Mesothelial cell of epicardium (in vitro differentiated cells): ENCODE data around the gene TEX2. TPM values are rescaled to one million over a fixed set of nuclear protein-coding genes. Genes with fewer than 3 reads are reported as not detected.
A peak's percentile ranks its signal among the peaks of the same experiment; 100 is the strongest.
"Not testable (repeated sequence)": the region's sequence is repeated elsewhere in the genome, so short reads cannot be mapped to it uniquely, and the experiment has no call there.

ENCODE experiments used
- DNase-seq, 2 experiments: peaks; one replicate each; pipeline ENCODE4 v3.0.0; 2021; ENCODE audit warnings: low spot score in 2 of 2; ENCODE audit not compliant: unreplicated experiment in 2 of 2
- H3K27ac Mint-ChIP-seq: 2 replicates; pipeline ENCODE4 v1.8.0; 2021; ENCODE audit warnings: mixed read lengths
- H3K27me3 Mint-ChIP-seq: 2 replicates; pipeline ENCODE4 v1.8.0; 2021; ENCODE audit warnings: low read depth, mixed read lengths
- H3K36me3 Mint-ChIP-seq: 2 replicates; pipeline ENCODE4 v1.8.0; 2021; ENCODE audit warnings: mixed read lengths
- H3K4me1 Mint-ChIP-seq: 2 replicates; pipeline ENCODE4 v1.8.0; 2021; ENCODE audit warnings: mixed read lengths
- H3K4me3 Mint-ChIP-seq: 2 replicates; pipeline ENCODE4 v1.8.0; 2021; ENCODE audit warnings: mild to moderate bottlenecking, moderate library complexity, mixed read lengths
- H3K9me3 Mint-ChIP-seq: 2 replicates; pipeline ENCODE4 v1.8.0; 2021; ENCODE audit warnings: mixed read lengths
- CTCF ChIP-seq: fragments of 200-600 bp; sonication (generic); IDR thresholded peaks from one replicate; pipeline ENCODE4 v1.5.0; 2021; ENCODE audit warnings: antibody characterized with exemption; ENCODE audit not compliant: unreplicated experiment
- total RNA-seq: library from RNA; stranded (reverse); gene quantifications from 3 replicates; pipeline ENCODE4 v1.2.1, GENCODE V29; 2021

Gene TEX2
- total RNA-seq, 1 donor from 2014 or later = 27.1 TPM

GRCh38 chr17:64244165-64244564 is 18.9 kb downstream of the TEX2 start:
- Mint-ChIP-seq H3K27ac (peak overlapping the region; percentile 92), H3K27me3 (no peaks in the 10 kb centered on the region), H3K4me3 (no peak overlapping the region), H3K36me3 (no peaks in the 10 kb centered on the region), H3K9me3 (no peaks in the 10 kb centered on the region), H3K4me1 (peaks cover 65% of the 10 kb centered on the region)
- no peak for DNase-seq
- TF ChIP-seq CTCF = no peak

DNA sequence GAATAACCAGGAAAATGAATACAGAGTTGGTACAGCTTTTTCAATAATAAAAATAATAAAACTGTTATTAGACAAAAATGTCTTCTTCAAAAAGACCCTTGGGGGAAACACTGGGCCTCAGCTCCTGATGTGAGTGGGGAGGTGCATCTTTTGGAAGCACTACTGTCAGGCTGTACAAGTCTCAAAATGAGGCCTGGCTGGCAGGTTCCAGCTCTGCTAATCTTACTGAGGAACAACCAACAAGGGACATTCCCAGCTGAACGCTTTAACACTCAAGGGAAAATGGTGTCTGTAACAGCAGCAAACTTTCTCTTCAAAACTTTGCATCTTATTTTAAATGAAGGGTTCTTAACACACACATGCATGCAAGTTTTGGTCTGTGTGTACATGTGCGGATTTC is 19.7 kb downstream of the TEX2 start:
- no peaks in the 10 kb centered on the region for H3K9me3 Mint-ChIP-seq
- no peak for TF ChIP-seq CTCF
- peaks cover 66% of the 10 kb centered on the region for H3K4me1 Mint-ChIP-seq
- no peaks in the 10 kb centered on the region for H3K36me3 Mint-ChIP-seq
- H3K27me3 Mint-ChIP-seq = no peaks in the 10 kb centered on the region
- DNase-seq = no peak
- no peak overlapping the region for H3K4me3 Mint-ChIP-seq
- peak overlapping the region; percentile 79 for H3K27ac Mint-ChIP-seq

GRCh38 chr17:64242633-64243032 is 20.4 kb downstream of the TEX2 start:
- no peaks in the 10 kb centered on the region for H3K9me3 Mint-ChIP-seq
- H3K36me3 Mint-ChIP-seq = no peaks in the 10 kb centered on the region
- peak overlapping the region; percentile 91 for H3K27ac Mint-ChIP-seq
- H3K4me1 Mint-ChIP-seq = peaks cover 61% of the 10 kb centered on the region
- no peak for DNase-seq
- H3K4me3 Mint-ChIP-seq = no peak overlapping the region
- no peaks in the 10 kb centered on the region for H3K27me3 Mint-ChIP-seq
- TF ChIP-seq CTCF = no peak

GRCh38 chr17:64240741-64241347 is 22.2 kb downstream of the TEX2 start:
- H3K36me3 Mint-ChIP-seq = no peaks in the 10 kb centered on the region
- no peak for TF ChIP-seq CTCF
- H3K27me3 Mint-ChIP-seq = no peaks in the 10 kb centered on the region
- H3K27ac Mint-ChIP-seq = peak overlapping the region; percentile 97
- DNase-seq = no peak
- no peak overlapping the region for H3K4me3 Mint-ChIP-seq
- H3K9me3 Mint-ChIP-seq = no peaks in the 10 kb centered on the region
- H3K4me1 Mint-ChIP-seq = peaks cover 68% of the 10 kb centered on the region

DNA sequence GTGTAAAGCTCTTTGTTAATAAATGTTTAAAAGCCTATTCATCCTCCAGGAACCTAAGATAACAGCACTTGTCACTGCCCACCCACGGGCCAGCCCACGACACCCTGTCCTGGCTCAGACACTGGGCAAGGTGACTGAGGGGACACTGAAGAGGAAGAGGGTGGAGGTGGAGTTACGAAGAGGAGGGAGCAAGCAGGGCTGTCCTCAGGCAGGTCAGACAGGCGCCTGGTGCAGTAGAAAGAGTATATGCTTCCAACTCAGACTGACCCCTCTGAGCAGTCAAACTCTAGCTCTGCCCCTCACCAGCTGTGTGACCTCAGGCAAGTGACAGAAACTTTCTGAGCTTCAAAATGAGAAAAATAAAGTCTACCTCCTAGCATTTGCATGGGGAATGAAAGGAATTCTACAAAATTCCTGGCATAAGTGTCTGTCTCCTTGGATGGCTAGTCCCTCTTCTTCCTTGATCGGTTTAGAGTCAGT is 22.8 kb downstream of the TEX2 start:
- Mint-ChIP-seq H3K27me3 (no peaks in the 10 kb centered on the region), H3K27ac (peak overlapping the region; percentile 97), H3K4me3 (no peak overlapping the region), H3K4me1 (peaks cover 64% of the 10 kb centered on the region), H3K36me3 (no peaks in the 10 kb centered on the region), H3K9me3 (no peaks in the 10 kb centered on the region)
- TF ChIP-seq CTCF = no peak
- no peak for DNase-seq

- H3K4me3 Mint-ChIP-seq, H3K27me3 Mint-ChIP-seq, H3K36me3 Mint-ChIP-seq, H3K9me3 Mint-ChIP-seq, DNase-seq: not testable (repeated sequence)
- Mint-ChIP-seq H3K4me1 (peaks cover 48% of the 10 kb centered on the region), H3K27ac (peak overlapping the region; percentile 85)
Measured at GRCh38 chr17:64238449-64238848, 24.6 kb downstream of the TEX2 start.
